Measurements from ENCODE around the gene SEC24D.

DNA sequence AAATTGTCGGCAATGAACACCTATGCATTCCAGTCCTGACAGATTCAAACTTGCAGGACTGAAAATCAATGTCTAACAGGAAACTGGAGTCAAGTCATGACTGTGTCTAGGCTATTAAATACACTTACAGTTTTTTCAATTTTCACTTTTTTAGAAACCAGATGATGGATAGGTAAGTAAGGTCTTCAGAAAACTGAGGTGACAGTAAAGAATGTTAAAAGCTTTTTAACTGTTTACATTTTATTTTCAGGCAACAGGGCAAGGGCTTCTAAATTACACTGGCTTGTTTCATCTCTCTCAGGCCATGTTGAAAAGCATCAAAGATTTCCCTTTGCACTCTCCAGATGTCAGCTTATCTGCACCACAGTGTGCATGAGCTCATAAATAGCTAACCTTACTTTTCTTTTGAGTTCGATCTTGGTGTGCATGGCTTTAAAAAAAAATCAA, 65.2 kb downstream of the SEC24D start:
- TF ChIP-seq BHLHE40 (IDR thresholded peaks at IDR 0.05; ENCODE audit: borderline replicate concordance) = no peak
- TF ChIP-seq ZNF384 (IDR thresholded peaks at IDR 0.05) = no peak
- TF ChIP-seq SP1 (IDR thresholded peaks at IDR 0.05) = no peak
- TF ChIP-seq CTBP1 (IDR thresholded peaks at IDR 0.05; ENCODE audit: borderline replicate concordance) = no peak
- no peak for TF ChIP-seq ARNT (IDR thresholded peaks at IDR 0.05)
- TF ChIP-seq TARDBP (IDR thresholded peaks at IDR 0.05) = no peak
- no peak for TF ChIP-seq FOXK2 (IDR thresholded peaks at IDR 0.05)
- TF ChIP-seq SUZ12 (IDR thresholded peaks at IDR 0.05) = no peak
- TF ChIP-seq PKNOX1 (IDR thresholded peaks at IDR 0.05) = no peak
